T-helper 1 cell treated with Interleukin-12 subunit alpha and Interleukin-12 subunit beta and Interleukin-4 antibody, amounts not matched to agents 30 μg/mL and 1 μg/mL, for 36 hours (primary cell): Measurements from ENCODE around the gene NTM.
"Not testable (repeated sequence)": the region's sequence is repeated elsewhere in the genome, so short reads cannot be mapped to it uniquely, and the experiment has no call there.

ENCODE experiments used
- H3K27ac Mint-ChIP-seq: one replicate; pipeline ENCODE4 v1.8.0; 2021; ENCODE audit warnings: mild to moderate bottlenecking, mixed read lengths
- H3K27me3 Mint-ChIP-seq: one replicate; pipeline ENCODE4 v1.8.0; 2021; ENCODE audit warnings: low read depth, mixed read lengths
- H3K36me3 Mint-ChIP-seq: one replicate; pipeline ENCODE4 v1.8.0; 2021; ENCODE audit warnings: low read depth, mixed read lengths
- H3K4me1 Mint-ChIP-seq: one replicate; pipeline ENCODE4 v1.8.0; 2021; ENCODE audit warnings: low read depth, mixed read lengths
- H3K4me3 Mint-ChIP-seq: one replicate; pipeline ENCODE4 v1.8.0; 2021; ENCODE audit warnings: mild to moderate bottlenecking, moderate library complexity, mixed read lengths
- H3K9me3 Mint-ChIP-seq: one replicate; pipeline ENCODE4 v1.8.0; 2021; ENCODE audit warnings: mixed read lengths

Gene NTM

GRCh38 chr11:132319419-132319818, 949.0 kb downstream of the NTM start:
- not testable (repeated sequence) for H3K36me3 Mint-ChIP-seq, H3K4me3 Mint-ChIP-seq, H3K4me1 Mint-ChIP-seq, H3K9me3 Mint-ChIP-seq, H3K27ac Mint-ChIP-seq, H3K27me3 Mint-ChIP-seq

DNA sequence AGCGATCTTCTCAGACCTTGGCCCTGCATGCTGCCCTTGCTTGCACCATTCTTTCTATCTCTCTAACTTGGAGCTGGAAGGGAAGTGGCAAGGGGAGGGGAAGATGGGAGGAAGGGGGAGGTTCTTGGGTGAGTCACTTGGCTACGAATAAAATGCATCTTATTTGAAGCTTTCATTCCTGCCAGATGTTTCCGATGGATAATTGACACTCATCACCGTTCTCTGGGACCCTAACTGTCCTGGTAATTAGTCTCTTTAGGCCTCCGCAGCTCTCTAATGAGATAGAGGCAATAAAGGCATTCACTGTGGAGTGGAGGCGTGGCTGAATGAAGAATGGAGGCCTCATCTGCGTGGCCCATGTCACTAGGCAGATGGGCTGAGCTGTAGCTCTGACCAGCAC, 960.1 kb downstream of the NTM start:
- Mint-ChIP-seq H3K9me3 (peaks cover 18% of the 10 kb centered on the region), H3K27ac (no peak overlapping the region), H3K4me1 (peaks cover 2% of the 10 kb centered on the region), H3K36me3 (no peaks in the 10 kb centered on the region), H3K27me3 (no peaks in the 10 kb centered on the region), H3K4me3 (no peak overlapping the region)

DNA sequence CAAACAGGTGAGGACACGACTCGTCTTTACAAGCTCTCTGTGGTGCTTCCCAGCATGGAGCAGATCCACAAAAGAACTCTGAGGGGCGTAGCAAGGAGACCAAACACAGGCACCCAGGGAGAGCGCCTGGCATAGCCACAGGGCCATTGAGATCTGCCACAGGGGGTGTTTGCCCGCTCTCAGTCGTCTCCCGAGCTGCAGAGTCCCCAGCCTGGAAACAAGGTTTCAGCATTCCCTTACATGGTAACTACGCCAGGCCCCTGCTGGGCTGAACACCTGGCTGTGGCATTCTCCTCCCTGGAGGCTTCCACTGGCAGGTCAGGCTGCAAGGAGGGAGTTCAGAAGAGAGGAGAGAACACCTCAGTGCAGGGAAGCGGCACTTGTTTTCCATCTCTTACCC, 962.1 kb downstream of the NTM start:
- no peak overlapping the region for H3K4me3 Mint-ChIP-seq
- H3K4me1 Mint-ChIP-seq = peaks cover 2% of the 10 kb centered on the region
- no peak overlapping the region for H3K27ac Mint-ChIP-seq
- H3K27me3 Mint-ChIP-seq = no peaks in the 10 kb centered on the region
- H3K36me3 Mint-ChIP-seq = no peaks in the 10 kb centered on the region
- peaks cover 18% of the 10 kb centered on the region for H3K9me3 Mint-ChIP-seq

DNA sequence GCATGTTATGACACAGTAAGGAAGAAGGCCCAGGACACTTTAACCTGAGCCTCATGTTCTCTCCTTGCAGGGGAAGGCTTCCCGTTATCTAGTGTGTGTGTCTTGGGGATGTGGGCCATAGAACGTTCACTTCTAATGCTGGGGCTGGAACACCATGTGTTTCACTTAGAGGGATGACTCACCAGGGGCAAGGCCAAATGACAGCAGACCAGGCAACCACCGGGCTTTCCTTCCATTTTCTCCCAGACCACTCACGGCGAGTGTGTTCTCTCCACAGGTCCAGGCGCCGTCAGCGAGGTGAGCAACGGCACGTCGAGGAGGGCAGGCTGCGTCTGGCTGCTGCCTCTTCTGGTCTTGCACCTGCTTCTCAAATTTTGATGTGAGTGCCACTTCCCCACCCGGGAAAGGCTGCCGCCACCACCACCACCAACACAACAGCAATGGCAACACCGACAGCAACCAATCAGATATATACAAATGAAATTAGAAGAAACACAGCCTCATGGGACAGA, 964.4 kb downstream of the NTM start:
- H3K9me3 Mint-ChIP-seq = peaks cover 18% of the 10 kb centered on the region
- no peaks in the 10 kb centered on the region for H3K27me3 Mint-ChIP-seq
- no peak overlapping the region for H3K4me3 Mint-ChIP-seq
- H3K27ac Mint-ChIP-seq = no peak overlapping the region
- H3K4me1 Mint-ChIP-seq = peaks cover 2% of the 10 kb centered on the region
- H3K36me3 Mint-ChIP-seq = no peaks in the 10 kb centered on the region

DNA sequence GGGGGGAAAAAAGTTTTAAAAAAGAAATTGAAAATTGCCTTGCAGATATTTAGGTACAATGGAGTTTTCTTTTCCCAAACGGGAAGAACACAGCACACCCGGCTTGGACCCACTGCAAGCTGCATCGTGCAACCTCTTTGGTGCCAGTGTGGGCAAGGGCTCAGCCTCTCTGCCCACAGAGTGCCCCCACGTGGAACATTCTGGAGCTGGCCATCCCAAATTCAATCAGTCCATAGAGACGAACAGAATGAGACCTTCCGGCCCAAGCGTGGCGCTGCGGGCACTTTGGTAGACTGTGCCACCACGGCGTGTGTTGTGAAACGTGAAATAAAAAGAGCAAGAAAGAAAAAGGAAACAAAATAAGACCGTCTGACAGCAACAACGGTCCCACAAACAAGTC, 964.9 kb downstream of the NTM start:
- Mint-ChIP-seq H3K4me3 (no peak overlapping the region), H3K36me3 (no peaks in the 10 kb centered on the region), H3K27me3 (no peaks in the 10 kb centered on the region), H3K9me3 (peaks cover 15% of the 10 kb centered on the region), H3K27ac (no peak overlapping the region), H3K4me1 (peaks cover under 1% of the 10 kb centered on the region)

DNA sequence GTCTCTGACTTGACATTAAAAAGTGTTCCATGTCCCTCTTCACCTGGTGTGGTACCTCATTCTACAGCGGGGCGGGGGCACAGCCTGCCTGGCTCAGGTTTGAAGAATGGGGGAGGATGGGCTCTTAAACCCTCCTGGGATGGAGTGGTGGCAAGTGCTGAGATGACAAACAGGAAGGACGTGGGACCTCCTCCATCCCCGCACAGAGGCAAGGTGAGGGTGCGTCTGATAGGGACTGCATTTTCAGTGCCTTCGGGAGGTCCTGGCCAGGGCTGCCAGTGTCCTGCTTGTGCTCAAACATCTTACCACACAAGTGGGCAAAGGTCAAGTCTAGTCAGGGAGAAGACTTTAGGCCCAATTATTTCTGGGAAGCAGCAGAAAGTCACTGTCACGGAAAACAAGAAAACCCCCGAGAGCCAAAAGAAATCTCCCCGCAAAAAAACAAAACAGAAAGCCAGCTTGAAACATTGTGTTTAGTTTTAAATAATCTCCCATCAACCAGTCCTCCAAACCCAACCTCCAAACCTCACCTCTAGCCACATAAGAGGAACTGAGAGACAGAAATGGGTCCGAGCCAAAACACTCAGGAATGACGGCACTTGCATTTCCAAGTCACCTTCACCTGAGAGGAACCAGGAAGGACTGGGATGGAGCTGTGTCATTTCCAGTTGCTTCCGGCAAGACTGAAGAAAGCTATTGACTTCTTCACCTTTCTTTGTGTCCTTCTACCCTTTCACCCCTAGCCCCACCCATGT, 966.5 kb downstream of the NTM start:
- Mint-ChIP-seq H3K36me3 (no peaks in the 10 kb centered on the region), H3K4me3 (no peak overlapping the region), H3K9me3 (peaks cover 2% of the 10 kb centered on the region), H3K4me1 (no peaks in the 10 kb centered on the region), H3K27ac (no peak overlapping the region), H3K27me3 (no peaks in the 10 kb centered on the region)

GRCh38 chr11:132337819-132338416, 967.5 kb downstream of the NTM start:
- H3K9me3 Mint-ChIP-seq = no peaks in the 10 kb centered on the region
- no peaks in the 10 kb centered on the region for H3K4me1 Mint-ChIP-seq
- H3K4me3 Mint-ChIP-seq = no peak overlapping the region
- no peak overlapping the region for H3K27ac Mint-ChIP-seq
- no peaks in the 10 kb centered on the region for H3K36me3 Mint-ChIP-seq
- no peaks in the 10 kb centered on the region for H3K27me3 Mint-ChIP-seq

GRCh38 chr11:132342408-132342807, 972.0 kb downstream of the NTM start:
- Mint-ChIP-seq H3K4me1 (peaks cover 2% of the 10 kb centered on the region), H3K9me3 (no peaks in the 10 kb centered on the region), H3K27ac (no peak overlapping the region), H3K4me3 (no peak overlapping the region), H3K27me3 (no peaks in the 10 kb centered on the region), H3K36me3 (no peaks in the 10 kb centered on the region)

- H3K27me3 Mint-ChIP-seq = no peaks in the 10 kb centered on the region
- H3K4me3 Mint-ChIP-seq = no peak overlapping the region
- H3K27ac Mint-ChIP-seq = no peak overlapping the region
- H3K36me3 Mint-ChIP-seq = no peaks in the 10 kb centered on the region
- H3K9me3 Mint-ChIP-seq = no peaks in the 10 kb centered on the region
- H3K4me1 Mint-ChIP-seq = peaks cover 5% of the 10 kb centered on the region
Measured at GRCh38 chr11:132343445-132344175, 973.2 kb downstream of the NTM start.

GRCh38 chr11:132346558-132347148, 976.2 kb downstream of the NTM start:
- H3K36me3 Mint-ChIP-seq = no peaks in the 10 kb centered on the region
- H3K4me1 Mint-ChIP-seq = peaks cover 5% of the 10 kb centered on the region
- H3K4me3 Mint-ChIP-seq = no peak overlapping the region
- no peaks in the 10 kb centered on the region for H3K27me3 Mint-ChIP-seq
- no peak overlapping the region for H3K27ac Mint-ChIP-seq
- no peaks in the 10 kb centered on the region for H3K9me3 Mint-ChIP-seq

- H3K27me3 Mint-ChIP-seq = no peaks in the 10 kb centered on the region
- peaks cover 5% of the 10 kb centered on the region for H3K4me1 Mint-ChIP-seq
- no peaks in the 10 kb centered on the region for H3K36me3 Mint-ChIP-seq
- H3K27ac Mint-ChIP-seq = no peak overlapping the region
- H3K4me3 Mint-ChIP-seq = no peak overlapping the region
- no peaks in the 10 kb centered on the region for H3K9me3 Mint-ChIP-seq
Measured at GRCh38 chr11:132347156-132348090, 977.0 kb downstream of the NTM start.

- no peaks in the 10 kb centered on the region for H3K36me3 Mint-ChIP-seq
- no peak overlapping the region for H3K4me3 Mint-ChIP-seq
- H3K27me3 Mint-ChIP-seq = no peaks in the 10 kb centered on the region
- no peaks in the 10 kb centered on the region for H3K9me3 Mint-ChIP-seq
- H3K27ac Mint-ChIP-seq = peak overlapping the region; percentile 50
- H3K4me1 Mint-ChIP-seq = peaks cover 5% of the 10 kb centered on the region
Measured at GRCh38 chr11:132349811-132350733, 979.7 kb downstream of the NTM start.

GRCh38 chr11:132351050-132351449, 980.6 kb downstream of the NTM start:
- H3K4me1 Mint-ChIP-seq = peaks cover 5% of the 10 kb centered on the region
- H3K27me3 Mint-ChIP-seq = no peaks in the 10 kb centered on the region
- H3K9me3 Mint-ChIP-seq = no peaks in the 10 kb centered on the region
- H3K4me3 Mint-ChIP-seq = no peak overlapping the region
- no peaks in the 10 kb centered on the region for H3K36me3 Mint-ChIP-seq
- H3K27ac Mint-ChIP-seq = no peak overlapping the region
